CD4-positive, alpha-beta T cell (primary cell): ENCODE data around the gene H2AZ2. TPM values are rescaled to one million over a fixed set of nuclear protein-coding genes. Genes with fewer than 3 reads are reported as not detected.
A peak's percentile ranks its signal among the peaks of the same experiment; 100 is the strongest.

Experiments
- ATAC-seq: fragments of 200-7000 bp; cut with Tn5 transposase; one replicate; pipeline ENCODE4 v1.10.0; 2022; ENCODE audit warnings: mild to moderate bottlenecking; ENCODE audit not compliant: poor library complexity
- CTCF ChIA-PET: fragments of 350-600 bp; sonication (Branson Sonifier 250); formaldehyde crosslinking; loops from one replicate; lab custom pipeline; 2021; ENCODE audit warnings: antibody characterized with exemption, inconsistent platforms; lab: Charles Lee
- POLR2A ChIA-PET: fragments of 350-600 bp; sonication (Branson Sonifier 250); formaldehyde crosslinking; loops from one replicate; lab custom pipeline; 2021; ENCODE audit warnings: antibody characterized with exemption, inconsistent platforms; lab: Charles Lee
- DNase-seq, 14 experiments: peaks; one replicate each; pipeline ENCODE4 v3.0.0-alpha.2; 2013 to 2020; ENCODE audit warnings: mixed read lengths in 2 of 14
- H3K27ac ChIP-seq, 2 donors: one replicate each; pipeline versions ENCODE4 v1.5.1 to v1.7.0; 2013; ENCODE audit warnings: low read length in 2 of 2, low read depth in 1 of 2, mild to moderate bottlenecking in 1 of 2
- H3K27me3 ChIP-seq, 2 experiments: 1 replicate in 1 of 2; 2 replicates in 1 of 2; pipeline versions ENCODE4 v1.6.1 to v1.7.0; 2013; ENCODE audit warnings: low read length in 2 of 2, control low read depth in 1 of 2, mild to moderate bottlenecking in 1 of 2, moderate library complexity in 1 of 2; ENCODE audit not compliant: insufficient read depth in 2 of 2, control insufficient read depth in 1 of 2
- H3K36me3 ChIP-seq: one replicate; pipeline ENCODE4 v1.6.1; 2013; ENCODE audit warnings: low read length, control low read depth; ENCODE audit not compliant: insufficient read depth
- H3K4me1 ChIP-seq: one replicate; pipeline ENCODE4 v1.6.1; 2013; ENCODE audit warnings: low read length, control low read depth; ENCODE audit not compliant: insufficient read depth
- H3K4me3 ChIP-seq: one replicate; pipeline ENCODE4 v1.5.1; 2013; ENCODE audit warnings: mild to moderate bottlenecking, low read length, moderate library complexity
- H3K9me3 ChIP-seq, 2 experiments: 1 replicate in 1 of 2; 2 replicates in 1 of 2; pipeline versions ENCODE4 v1.6.1 to v1.7.0; 2013; ENCODE audit warnings: low read length in 2 of 2, mild to moderate bottlenecking in 2 of 2, control low read depth in 1 of 2, moderate library complexity in 1 of 2; ENCODE audit not compliant: control insufficient read depth in 1 of 2, insufficient read depth in 1 of 2
- H3K27ac Mint-ChIP-seq: one replicate; pipeline ENCODE4 v1.8.0; 2020; ENCODE audit warnings: mixed read lengths
- H3K27me3 Mint-ChIP-seq: one replicate; pipeline ENCODE4 v1.8.0; 2021; ENCODE audit warnings: mixed read lengths
- H3K36me3 Mint-ChIP-seq: one replicate; pipeline ENCODE4 v1.8.0; 2021; ENCODE audit warnings: low read depth, mixed read lengths
- H3K4me1 Mint-ChIP-seq: one replicate; pipeline ENCODE4 v1.8.0; 2021; ENCODE audit warnings: low read depth, mixed read lengths
- H3K4me3 Mint-ChIP-seq: one replicate; pipeline ENCODE4 v1.8.0; 2020; ENCODE audit warnings: mild to moderate bottlenecking, mixed read lengths
- H3K9me3 Mint-ChIP-seq: one replicate; pipeline ENCODE4 v1.8.0; 2020; ENCODE audit warnings: mixed read lengths
- CTCF ChIP-seq: fragments of 200-600 bp; IDR thresholded peaks from one replicate; pipeline ENCODE4 v1.8.0; 2022; ENCODE audit warnings: antibody characterized with exemption, mild to moderate bottlenecking
- intact Hi-C, 2 experiments: fragments of 100-400 bp; cut with DNase I in 1 of 2; cut with micrococcal nuclease in 1 of 2; formaldehyde crosslinking; loops; one replicate each; pipeline versions ENCODE4 v1.15.1 to v1.9.0; 2023 to 2025; cut with DNase I, micrococcal nuclease
- total RNA-seq, 174 experiments: library from RNA in 2 of 174; stranded (reverse) in 2 of 174; gene quantifications; one replicate each; pipeline ENCODE4 v1.2.3 and lab custom pipeline; 2021 to 2026

The H2AZ2 gene
- total RNA-seq, 2 experiments from 2014 or later = 145 to 156 TPM

GRCh38 chr7:44889086-44889781 is 41.3 kb upstream of the H2AZ2 start:
- Histone ChIP-seq H3K9me3 (peaks cover under 1 to 4% of the 10 kb centered on the region in 2 experiments), H3K27me3 (no peaks in the 10 kb centered on the region), H3K36me3 (no peaks in the 10 kb centered on the region), H3K4me3 (no peak overlapping the region), H3K27ac (no peak overlapping the region), H3K4me1 (peaks cover 38% of the 10 kb centered on the region)
- ChIA-PET CTCF (no interaction called here), POLR2A (interaction anchor here (0.5 kb wide), 1 partner anchor 44 kb away, joined by 3 read pairs; no protein-coding TSS in a partner anchor)
- TF ChIP-seq CTCF = no peak
- Mint-ChIP-seq H3K27ac (peak overlapping the region; percentile 100), H3K9me3 (peaks cover 3% of the 10 kb centered on the region), H3K4me1 (peaks cover 34% of the 10 kb centered on the region), H3K27me3 (no peaks in the 10 kb centered on the region), H3K36me3 (peaks cover 15% of the 10 kb centered on the region), H3K4me3 (no peak overlapping the region)
- DNase-seq = no peak
- intact Hi-C loops = loop anchor here (5.0 kb wide), 2 partner anchors 108 to 282 kb away; partner anchors contain the start of gene OGDH (in 1 of the 2)
- ATAC-seq = no peak

- intact Hi-C loops = loop anchor here (2.0 to 5.0 kb wide), 3 partner anchors 32 to 280 kb away; partner anchors contain the start of gene OGDH (in 1 of the 2)
- peaks cover 6 to 19% of the 10 kb centered on the region in 2 experiments for H3K9me3 ChIP-seq
- Mint-ChIP-seq H3K9me3 (peaks cover 3% of the 10 kb centered on the region), H3K4me3 (peak overlapping the region; percentile 20), H3K36me3 (peaks cover 26% of the 10 kb centered on the region), H3K27me3 (no peaks in the 10 kb centered on the region), H3K4me1 (peaks cover 41% of the 10 kb centered on the region), H3K27ac (peak overlapping the region; percentile 100)
- peak overlapping the region in 1 of 2 donors; percentile 97 for H3K27ac ChIP-seq
- no peak for TF ChIP-seq CTCF
- DNase-seq (peak in 3 of 14 experiments; percentile 22 to 48 (median 43)), ATAC-seq (no peak)
- H3K4me3 ChIP-seq = no peak overlapping the region
- H3K27me3 ChIP-seq = no peaks in the 10 kb centered on the region
- peaks cover 43% of the 10 kb centered on the region for H3K4me1 ChIP-seq
- POLR2A ChIA-PET = interaction anchor here (0.7 to 1.6 kb wide), 2 partner anchors 12 to 397 kb away, joined by 3 to 5 read pairs; partner anchors contain the start of gene NUDCD3
- CTCF ChIA-PET = no interaction called here
- no peaks in the 10 kb centered on the region for H3K36me3 ChIP-seq
Observed at GRCh38 chr7:44887293-44887692, 39.4 kb upstream of the H2AZ2 start.

GRCh38 chr7:44885394-44886317 is 37.8 kb upstream of the H2AZ2 start, which contains the start of gene PURB:
PURB (minus strand) TSS chr7:44885530; CDS start chr7:44885348, 182 bp downstream.
- Mint-ChIP-seq H3K36me3 (peaks cover 41% of the 10 kb centered on the region), H3K27me3 (no peaks in the 10 kb centered on the region), H3K4me3 (peak within 1 kb of the TSS; percentile 87), H3K27ac (peak within 1 kb of the TSS; percentile 100), H3K9me3 (peaks cover 3% of the 10 kb centered on the region), H3K4me1 (peaks cover 43% of the 10 kb centered on the region)
- H3K27ac ChIP-seq = peak within 1 kb of the TSS; percentile 96 to 97
- peaks cover 6 to 27% of the 10 kb centered on the region in 2 experiments for H3K9me3 ChIP-seq
- ChIA-PET POLR2A (interaction anchor here (0.6 to 2.8 kb wide), 33 partner anchors 9 to 1954 kb away, joined by 3 to 87 read pairs (median 5); partner anchors contain the start of genes DDX56, H2AZ2, MRPL32 and MRPS24), CTCF (interaction anchor here (0.7 to 1.6 kb wide), 7 partner anchors 28 to 304 kb away, joined by 3 to 11 read pairs (median 3); partner anchors contain the start of genes H2AZ2 and TMED4)
- intact Hi-C loops = loop anchor here (1.0 to 5.0 kb wide), 10 partner anchors 29 to 395 kb away; partner anchors contain the start of genes H2AZ2 (in 2 of the 2), PPIA (in 2 of the 2), NUDCD3 (in 1 of the 2) and OGDH (in 1 of the 2)
- ATAC-seq (peak; percentile 88), DNase-seq (peak; percentile 93 to 100 (median 96))
- peaks cover 32% of the 10 kb centered on the region for H3K4me1 ChIP-seq
- no peaks in the 10 kb centered on the region for H3K36me3 ChIP-seq
- TF ChIP-seq CTCF = no peak
- peak within 1 kb of the TSS; percentile 68 for H3K4me3 ChIP-seq
- no peaks in the 10 kb centered on the region for H3K27me3 ChIP-seq
